Measurements from ENCODE around the gene CD59.
"Not testable (repeated sequence)": the region's sequence is repeated elsewhere in the genome, so short reads cannot be mapped to it uniquely, and the experiment has no call there.

Gene CD59

GRCh38 chr11:33742249-33742851 is 6.1 kb upstream of the CD59 start:
- DNase-seq, result peak; percentile 63

- DNase-seq, result no peak
Observed at GRCh38 chr11:33741806-33742205, 5.6 kb upstream of the CD59 start.

GRCh38 chr11:33737362-33737821 is 1.2 kb upstream of the CD59 start:
- no peak for DNase-seq

GRCh38 chr11:33735271-33736147 is 714 bp downstream of the CD59 start:
- no peak for DNase-seq

- no peak for DNase-seq
Observed at GRCh38 chr11:33734441-33735270, 1.6 kb downstream of the CD59 start.

GRCh38 chr11:33733980-33734379 is 2.2 kb downstream of the CD59 start:
- DNase-seq, result no peak

- no peak for DNase-seq
Observed at GRCh38 chr11:33731723-33732531, 4.3 kb downstream of the CD59 start.

- no peak for DNase-seq
Observed at GRCh38 chr11:33730716-33731115, 5.5 kb downstream of the CD59 start.

- DNase-seq, result not testable (repeated sequence)
Observed at GRCh38 chr11:33729072-33729664, 7.1 kb downstream of the CD59 start.

- not testable (repeated sequence) for DNase-seq
Observed at GRCh38 chr11:33727539-33727938, 8.7 kb downstream of the CD59 start.

- no peak for DNase-seq
Observed at GRCh38 chr11:33725496-33725895, 10.7 kb downstream of the CD59 start.

GRCh38 chr11:33724644-33725035 is 11.6 kb downstream of the CD59 start:
- no peak for DNase-seq

- no peak for DNase-seq
Observed at GRCh38 chr11:33723238-33723881, 12.9 kb downstream of the CD59 start.

GRCh38 chr11:33722590-33723234 is 13.5 kb downstream of the CD59 start:
- DNase-seq, result no peak

GRCh38 chr11:33721984-33722383 is 14.2 kb downstream of the CD59 start:
- DNase-seq, result no peak

- peak; percentile 78 for DNase-seq
Observed at GRCh38 chr11:33721426-33721825, 14.8 kb downstream of the CD59 start.

GRCh38 chr11:33719587-33719986 is 16.6 kb downstream of the CD59 start:
- no peak for DNase-seq

GRCh38 chr11:33718440-33718839 is 17.8 kb downstream of the CD59 start:
- DNase-seq, result no peak

- peak; percentile 40 for DNase-seq
Observed at GRCh38 chr11:33716243-33716642, 20.0 kb downstream of the CD59 start.

- no peak for DNase-seq
Observed at GRCh38 chr11:33713856-33714398, 22.3 kb downstream of the CD59 start.
